SK-N-SH (cell line): ENCODE data around the gene PRSS8. TPM values are rescaled to one million over a fixed set of nuclear protein-coding genes. Genes with fewer than 3 reads are reported as not detected.

Experiments
- CTCF ChIA-PET: fragments of 300-600, 350-600 bp; formaldehyde crosslinking; extraction: SDS; loops from one replicate; lab custom pipeline; 2021; lab: Yijun Ruan, JAX
- POLR2A ChIA-PET: fragments of 350-600 bp; sonication (Branson Sonifier 250); formaldehyde crosslinking; extraction: SDS; loops from one replicate; lab custom pipeline; 2020; ENCODE audit warnings: antibody characterized with exemption, inconsistent platforms; lab: Yijun Ruan, JAX
- DNase-seq: peaks from one replicate; pipeline ENCODE4 v3.0.0; 2012
- H2AFZ ChIP-seq: fragments of 200-600 bp; sonication (generic); 2 replicates; pipeline ENCODE4 v1.8.1; 2016; ENCODE audit warnings: antibody characterized with exemption, mild to moderate bottlenecking, low read depth
- H3F3A ChIP-seq: fragments of 200-600 bp; sonication (generic); replicated peaks from 2 replicates; pipeline ENCODE3; 2016; ENCODE audit warnings: antibody characterized with exemption, mild to moderate bottlenecking; ENCODE audit not compliant: insufficient read depth
- H3K27ac ChIP-seq, 2 experiments: fragments of 200-500 bp in 1 of 2; fragments of 200-600 bp in 1 of 2; sonication (Bioruptor generic) in 1 of 2; sonication (generic), shearing (Covaris generic) in 1 of 2; 2 replicates each; pipeline versions ENCODE4 v1.5.1 to v1.6.1; 2014 to 2016; ENCODE audit warnings: low read depth in 2 of 2, inconsistent platforms in 1 of 2, low read length in 1 of 2, mild to moderate bottlenecking in 1 of 2, mixed read lengths in 1 of 2
- H3K27me3 ChIP-seq: fragments of 200-600 bp; sonication (generic), shearing (Covaris generic); 2 replicates; pipeline ENCODE4 v1.6.1; 2016; ENCODE audit warnings: mixed run types; ENCODE audit not compliant: insufficient read depth
- H3K36me3 ChIP-seq, 2 experiments: fragments of 200-500 bp in 1 of 2; fragments of 200-600 bp in 1 of 2; sonication (Bioruptor generic) in 1 of 2; sonication (generic) in 1 of 2; replicated peaks in 1 of 2; 2 replicates each; pipeline versions ENCODE3 to v1.5.1; 2014 to 2016; ENCODE audit warnings: low read length in 1 of 2, mild to moderate bottlenecking in 1 of 2; ENCODE audit not compliant: insufficient read depth in 2 of 2, control insufficient read depth in 1 of 2
- H3K4me1 ChIP-seq, 2 experiments: fragments of 200-500 bp in 1 of 2; fragments of 200-600 bp in 1 of 2; sonication (Bioruptor generic) in 1 of 2; sonication (generic), shearing (Covaris generic) in 1 of 2; 2 replicates each; pipeline versions ENCODE4 v1.5.1 to v1.6.1; 2014 to 2016; ENCODE audit warnings: low read depth in 1 of 2, low read length in 1 of 2, mixed run types in 1 of 2; ENCODE audit not compliant: insufficient read depth in 2 of 2, control insufficient read depth in 1 of 2
- H3K4me2 ChIP-seq: fragments of 200-600 bp; sonication (generic), shearing (Covaris generic); 2 replicates; pipeline ENCODE4 v1.6.1; 2017; ENCODE audit warnings: mixed run types
- H3K4me3 ChIP-seq, 2 experiments: fragments of 200-500 bp in 1 of 2; fragments of 200-600 bp in 1 of 2; sonication (Bioruptor generic) in 1 of 2; sonication (generic), shearing (Covaris generic) in 1 of 2; 2 replicates each; pipeline versions ENCODE4 v1.5.1 to v1.8.1; 2014 to 2016; ENCODE audit warnings: low read depth in 2 of 2, inconsistent platforms in 1 of 2, low read length in 1 of 2, mild to moderate bottlenecking in 1 of 2, mixed read lengths in 1 of 2, moderate library complexity in 1 of 2
- H3K79me2 ChIP-seq: fragments of 200-600 bp; sonication (generic); 2 replicates; pipeline ENCODE4 v1.8.1; 2017; ENCODE audit warnings: mild to moderate bottlenecking; ENCODE audit not compliant: insufficient read depth
- H3K9ac ChIP-seq: fragments of 200-600 bp; sonication (generic); 2 replicates; pipeline ENCODE4 v1.6.1; 2017; ENCODE audit warnings: mixed run types
- H3K9me2 ChIP-seq: fragments of 200-600 bp; sonication (generic); 2 replicates; pipeline ENCODE4 v1.6.1; 2017; ENCODE audit warnings: mixed run types
- H3K9me3 ChIP-seq: fragments of 200-600 bp; sonication (generic); 2 replicates; pipeline ENCODE4 v1.6.1; 2017; ENCODE audit warnings: mixed run types, mild to moderate bottlenecking, moderate library complexity
- H4K20me1 ChIP-seq: fragments of 200-600 bp; sonication (generic); 2 replicates; pipeline ENCODE4 v1.6.1; 2017; ENCODE audit warnings: mild to moderate bottlenecking, mixed run types; ENCODE audit not compliant: insufficient read depth
- CHD2 ChIP-seq: fragments of 150-350 bp; IDR thresholded peaks from 2 replicates; pipeline ENCODE4 v1.6.1; 2018; ENCODE audit warnings: low read length; ENCODE audit not compliant: partially characterized antibody
- EP300 ChIP-seq, 2 experiments: IDR thresholded peaks; 2 replicates each; pipeline versions ENCODE4 v1.4.0 to v1.6.1; 2012; ENCODE audit warnings: borderline replicate concordance in 1 of 2, low read depth in 1 of 2, low read length in 1 of 2
- FOXJ3 ChIP-seq: sonication (generic); formaldehyde crosslinking; IDR thresholded peaks from 2 replicates; pipeline ENCODE4 v1.5.1; 2020; ENCODE audit warnings: mild to moderate bottlenecking, missing genetic modification reagents
- GATA2 ChIP-seq: sonication (generic); formaldehyde crosslinking; IDR thresholded peaks from 2 replicates; pipeline ENCODE4 v1.5.0; 2020; ENCODE audit warnings: mild to moderate bottlenecking, missing genetic modification reagents
- JUND ChIP-seq: IDR thresholded peaks from 2 replicates; pipeline ENCODE4 v1.4.0; 2012
- MEF2A ChIP-seq: IDR thresholded peaks from 2 replicates; pipeline ENCODE4 v1.4.0; 2012; ENCODE audit warnings: low read depth, borderline replicate concordance
- MXI1 ChIP-seq: IDR thresholded peaks from 2 replicates; pipeline ENCODE4 v1.6.1; 2012; ENCODE audit warnings: mild to moderate bottlenecking, low read depth, low read length, improper control_type of control experiment
- NFIC ChIP-seq: IDR thresholded peaks from 2 replicates; pipeline ENCODE4 v1.4.0; 2012; ENCODE audit warnings: borderline replicate concordance
- NRF1 ChIP-seq: IDR thresholded peaks from 2 replicates; pipeline ENCODE4 v1.6.1; 2012; ENCODE audit warnings: low read depth, mild to moderate bottlenecking, low read length
- POLR2AphosphoS5 ChIP-seq: IDR thresholded peaks from 2 replicates; pipeline ENCODE4 v1.6.1; 2012; ENCODE audit warnings: low read depth, low read length
- RCOR1 ChIP-seq: fragments of 150-350 bp; IDR thresholded peaks from 2 replicates; pipeline ENCODE4 v1.6.1; 2017; ENCODE audit warnings: antibody characterized with exemption, low read length
- SIN3A ChIP-seq: IDR thresholded peaks from 2 replicates; pipeline ENCODE4 v1.6.1; 2012; ENCODE audit warnings: low read depth, mild to moderate bottlenecking, low read length, moderate library complexity, borderline replicate concordance
- TAF1 ChIP-seq: IDR thresholded peaks from 2 replicates; pipeline ENCODE4 v1.6.1; 2012; ENCODE audit warnings: low read depth, mild to moderate bottlenecking, low read length, moderate library complexity, borderline replicate concordance
- TCF12 ChIP-seq: IDR thresholded peaks from 2 replicates; pipeline ENCODE4 v1.4.0; 2012
- TEAD4 ChIP-seq: IDR thresholded peaks from 2 replicates; pipeline ENCODE4 v1.4.0; 2012; ENCODE audit warnings: mild to moderate bottlenecking, borderline replicate concordance; ENCODE audit not compliant: insufficient read depth
- YY1 ChIP-seq: IDR thresholded peaks from 2 replicates; pipeline ENCODE4 v1.4.0; 2012; ENCODE audit warnings: low read depth, mild to moderate bottlenecking
- WGBS: methylation state at CpG from one replicate; pipeline ENCODE4 v1.1.6; 2017; ENCODE audit warnings: low lambda C conversion rate; 5-methylcytosine and 5-hydroxymethylcytosine counted together
- polyA plus RNA-seq, 3 experiments: library from polyadenylated mRNA; depleted of rRNA; stranded (reverse); fragments of >200 nt; gene quantifications; 2 replicates each; pipeline ENCODE4 v1.2.3, GENCODE V29; 2012
- TF ChIP-seq, protein P1 (sequence below): IDR thresholded peaks from 2 replicates; pipeline ENCODE4; 2012
- TF ChIP-seq, protein P2 (sequence below): IDR thresholded peaks from 2 replicates; pipeline ENCODE4 v1.6.1; 2012; ENCODE audit warnings: mild to moderate bottlenecking, low read depth, low read length, moderate library complexity

Gene PRSS8
- polyA plus RNA-seq, 1 of the 3 experiments (the other 2 are of a cell fraction) = 0.07 TPM

DNA sequence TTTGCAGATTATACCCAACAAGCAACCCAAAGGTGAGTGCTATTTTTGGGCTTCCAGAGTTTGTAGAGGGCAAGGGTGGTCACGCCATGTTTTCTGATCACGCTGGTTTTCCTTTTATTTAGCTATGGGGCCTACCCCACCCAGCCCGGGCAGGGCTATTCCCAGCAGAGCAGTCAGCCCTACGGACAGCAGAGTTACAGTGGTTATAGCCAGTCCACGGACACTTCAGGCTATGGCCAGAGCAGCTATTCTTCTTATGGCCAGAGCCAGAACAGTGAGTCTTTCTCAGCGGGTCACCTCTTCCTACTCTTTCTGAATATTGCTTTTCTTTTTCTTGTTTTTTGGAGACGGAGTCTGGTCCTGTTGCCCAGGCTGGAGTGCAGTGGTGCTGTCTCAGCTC, 46.9 kb upstream of the PRSS8 start (continued):
- TF ChIP-seq SIN3A (no peak), MXI1 (no peak), JUND (no peak)

DNA sequence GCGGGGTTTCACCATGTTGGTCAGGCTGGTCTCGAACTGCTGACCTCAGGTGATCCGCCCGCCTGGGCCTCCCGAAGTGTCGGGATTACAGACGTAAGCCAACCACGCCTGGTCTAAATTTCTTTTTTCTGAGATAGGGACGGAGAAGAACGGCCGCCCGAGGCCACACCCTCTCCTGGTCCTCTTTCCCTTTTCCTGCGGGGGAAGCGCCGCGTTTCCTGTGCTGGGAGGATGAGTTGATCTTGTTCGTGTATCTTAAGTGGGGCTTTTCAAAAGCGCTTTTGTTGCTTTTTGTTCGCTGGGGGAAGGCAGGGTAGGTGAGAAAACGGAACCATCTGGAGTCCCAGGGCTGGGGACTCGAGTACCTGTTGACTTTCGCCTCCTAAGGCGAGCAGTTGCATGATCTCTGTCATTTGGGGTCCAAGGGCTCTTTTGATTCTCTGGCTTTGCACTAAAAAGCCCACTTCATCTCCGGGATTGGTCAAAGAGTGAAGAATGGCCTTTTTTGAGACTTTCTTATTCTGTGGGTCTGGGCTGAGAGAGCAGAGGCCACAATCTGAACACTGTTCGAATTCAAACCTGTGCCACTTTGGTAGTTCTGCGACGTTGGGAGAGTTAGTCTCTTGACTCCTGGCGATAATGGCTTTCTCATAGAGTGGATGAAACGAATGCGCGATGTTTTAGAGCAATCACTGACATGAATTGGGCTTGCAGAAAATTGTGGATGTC, 45.7 kb upstream of the PRSS8 start:
- peaks cover 33 to 55% of the 10 kb centered on the region in 2 experiments for H3K36me3 ChIP-seq
- peak overlapping the region; percentile 77 to 99 for H3K4me3 ChIP-seq
- whole genome bisulfite sequencing = 2% methylated on average over 31 of the region's 31 CpGs
- no peak overlapping the region for H2AFZ ChIP-seq
- H3K9me3 ChIP-seq = no peaks in the 10 kb centered on the region
- peaks cover 9 to 15% of the 10 kb centered on the region in 2 experiments; a peak in 2 of 4 replicates for H3K4me1 ChIP-seq
- H3K27me3 ChIP-seq = no peaks in the 10 kb centered on the region
- POLR2A ChIA-PET = interaction anchor here (0.6 to 2.1 kb wide), 23 partner anchors 9 to 307 kb away, joined by 3 to 24 read pairs (median 4); partner anchors contain the start of genes ARMC5, HSD3B7, KAT8 and PYDC1
- no peaks in the 10 kb centered on the region for H3K9me2 ChIP-seq
- H3K9ac ChIP-seq = peak overlapping the region; percentile 100
- H3F3A ChIP-seq = peaks cover 17% of the 10 kb centered on the region
- peak overlapping the region; percentile 60 to 95 for H3K27ac ChIP-seq
- H3K4me2 ChIP-seq = peak overlapping the region; percentile 92
- TF ChIP-seq SIN3A = no peak
- TF ChIP-seq NFIC = no peak
- TF ChIP-seq, all 33 proteins: peak for 0
- CTCF ChIA-PET = interaction anchor here (1.2 kb wide), 1 partner anchor 39 kb away, joined by 5 read pairs; no protein-coding TSS in a partner anchor
- H3K79me2 ChIP-seq = peaks cover 70% of the 10 kb centered on the region
- H4K20me1 ChIP-seq = peaks cover 58% of the 10 kb centered on the region
- DNase-seq = no peak

DNA sequence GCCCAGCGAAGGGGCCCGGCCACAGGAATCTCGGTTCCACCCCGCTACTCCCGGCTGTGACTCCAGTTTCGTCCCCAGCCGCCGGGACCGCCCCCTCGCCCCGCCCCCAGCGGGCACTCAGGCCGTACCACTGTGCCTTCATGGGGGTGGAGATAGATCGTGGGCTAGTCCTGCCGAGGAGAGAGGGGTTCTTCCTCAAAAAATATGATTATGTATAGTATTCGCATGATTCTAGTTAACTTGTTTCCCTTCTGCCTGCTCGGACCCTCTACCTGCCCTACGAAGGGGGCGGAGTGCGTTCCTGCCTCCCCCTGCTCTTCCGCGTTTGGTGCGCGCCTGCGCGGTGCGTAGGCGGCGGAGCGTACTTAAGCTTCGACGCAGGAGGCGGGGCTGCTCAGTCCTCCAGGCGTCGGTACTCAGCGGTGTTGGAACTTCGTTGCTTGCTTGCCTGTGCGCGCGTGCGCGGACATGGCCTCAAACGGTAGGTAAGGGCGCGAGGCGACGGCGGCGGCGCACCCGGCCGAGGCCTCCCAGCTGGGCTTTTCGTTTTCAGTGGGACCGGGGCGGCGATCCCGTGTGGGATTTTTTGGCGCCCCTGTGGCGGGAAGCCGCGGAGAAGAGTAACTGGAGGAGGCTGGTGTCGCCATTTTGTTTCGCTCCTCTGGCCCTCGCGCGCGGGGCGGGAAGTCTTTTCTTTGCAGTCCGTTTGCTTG, 44.4 kb upstream of the PRSS8 start, which contains the start of gene FUS:
FUS (plus strand) TSS at position 393 of the 713 bp plus-strand sequence; CDS start at position 469, 76 bp downstream.
- peaks cover 44% of the 10 kb centered on the region for H4K20me1 ChIP-seq
- peak; percentile 99 for DNase-seq
- TF ChIP-seq JUND = peak; percentile 50; the same call in 1 of the 2 replicates
- peak; percentile 65; the same call in 1 of the 2 replicates for TF ChIP-seq FOXJ3
- TF ChIP-seq NFIC = no peak
- TF ChIP-seq TCF12 = peak; percentile 18; the same call in 1 of the 2 replicates
- TF ChIP-seq MEF2A = no peak
- peak; percentile 100 for TF ChIP-seq TAF1
- TF ChIP-seq POLR2AphosphoS5 = peak; percentile 99
- TF ChIP-seq NRF1 = peak; percentile 69; the same call in 1 of the 2 replicates
- no peak for TF ChIP-seq TEAD4
- TF ChIP-seq RCOR1 = no peak
- TF ChIP-seq SIN3A = peak; percentile 88; the same call in 1 of the 2 replicates
- TF ChIP-seq CHD2 = peak; percentile 59
- peak in 1 of 2 experiments; percentile 53; a peak in 1 of 4 replicates for TF ChIP-seq EP300 (IDR thresholded peaks at IDR 0.05; ENCODE audit: borderline replicate concordance in 1 of 2, low read depth in 1 of 2, low read length in 1 of 2)
- TF ChIP-seq, protein P1, sequence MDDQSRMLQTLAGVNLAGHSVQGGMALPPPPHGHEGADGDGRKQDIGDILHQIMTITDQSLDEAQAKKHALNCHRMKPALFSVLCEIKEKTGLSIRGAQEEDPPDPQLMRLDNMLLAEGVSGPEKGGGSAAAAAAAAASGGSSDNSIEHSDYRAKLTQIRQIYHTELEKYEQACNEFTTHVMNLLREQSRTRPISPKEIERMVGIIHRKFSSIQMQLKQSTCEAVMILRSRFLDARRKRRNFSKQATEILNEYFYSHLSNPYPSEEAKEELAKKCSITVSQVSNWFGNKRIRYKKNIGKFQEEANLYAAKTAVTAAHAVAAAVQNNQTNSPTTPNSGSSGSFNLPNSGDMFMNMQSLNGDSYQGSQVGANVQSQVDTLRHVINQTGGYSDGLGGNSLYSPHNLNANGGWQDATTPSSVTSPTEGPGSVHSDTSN = peak; percentile 3; the same call in 1 of the 2 replicates
- peak; percentile 91 for TF ChIP-seq YY1
- no peak for TF ChIP-seq GATA2
- TF ChIP-seq, protein P2, sequence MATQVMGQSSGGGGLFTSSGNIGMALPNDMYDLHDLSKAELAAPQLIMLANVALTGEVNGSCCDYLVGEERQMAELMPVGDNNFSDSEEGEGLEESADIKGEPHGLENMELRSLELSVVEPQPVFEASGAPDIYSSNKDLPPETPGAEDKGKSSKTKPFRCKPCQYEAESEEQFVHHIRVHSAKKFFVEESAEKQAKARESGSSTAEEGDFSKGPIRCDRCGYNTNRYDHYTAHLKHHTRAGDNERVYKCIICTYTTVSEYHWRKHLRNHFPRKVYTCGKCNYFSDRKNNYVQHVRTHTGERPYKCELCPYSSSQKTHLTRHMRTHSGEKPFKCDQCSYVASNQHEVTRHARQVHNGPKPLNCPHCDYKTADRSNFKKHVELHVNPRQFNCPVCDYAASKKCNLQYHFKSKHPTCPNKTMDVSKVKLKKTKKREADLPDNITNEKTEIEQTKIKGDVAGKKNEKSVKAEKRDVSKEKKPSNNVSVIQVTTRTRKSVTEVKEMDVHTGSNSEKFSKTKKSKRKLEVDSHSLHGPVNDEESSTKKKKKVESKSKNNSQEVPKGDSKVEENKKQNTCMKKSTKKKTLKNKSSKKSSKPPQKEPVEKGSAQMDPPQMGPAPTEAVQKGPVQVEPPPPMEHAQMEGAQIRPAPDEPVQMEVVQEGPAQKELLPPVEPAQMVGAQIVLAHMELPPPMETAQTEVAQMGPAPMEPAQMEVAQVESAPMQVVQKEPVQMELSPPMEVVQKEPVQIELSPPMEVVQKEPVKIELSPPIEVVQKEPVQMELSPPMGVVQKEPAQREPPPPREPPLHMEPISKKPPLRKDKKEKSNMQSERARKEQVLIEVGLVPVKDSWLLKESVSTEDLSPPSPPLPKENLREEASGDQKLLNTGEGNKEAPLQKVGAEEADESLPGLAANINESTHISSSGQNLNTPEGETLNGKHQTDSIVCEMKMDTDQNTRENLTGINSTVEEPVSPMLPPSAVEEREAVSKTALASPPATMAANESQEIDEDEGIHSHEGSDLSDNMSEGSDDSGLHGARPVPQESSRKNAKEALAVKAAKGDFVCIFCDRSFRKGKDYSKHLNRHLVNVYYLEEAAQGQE = peak; percentile 83

More for the DNA sequence above, 44.4 kb upstream of the PRSS8 start, which contains the start of gene FUS:
- Histone ChIP-seq H3K9me3 (no peaks in the 10 kb centered on the region), H2AFZ (peak within 1 kb of the TSS; percentile 92), H3K36me3 (peaks cover 19 to 41% of the 10 kb centered on the region in 2 experiments), H3F3A (peaks cover 6% of the 10 kb centered on the region), H3K4me1 (peaks cover 9 to 15% of the 10 kb centered on the region in 2 experiments; a peak in 2 of 4 replicates), H3K27me3 (no peaks in the 10 kb centered on the region), H3K4me2 (peak within 1 kb of the TSS; percentile 92), H3K79me2 (peaks cover 57% of the 10 kb centered on the region), H3K4me3 (peak within 1 kb of the TSS; percentile 77 to 99), H3K9ac (peak within 1 kb of the TSS; percentile 100), H3K27ac (peak within 1 kb of the TSS; percentile 95), H3K9me2 (no peaks in the 10 kb centered on the region)
- ChIA-PET CTCF (interaction anchor here (0.9 to 1.2 kb wide), 3 partner anchors 38 to 280 kb away, joined by 3 to 5 read pairs (median 3); partner anchors contain the start of genes ARMC5 and HSD3B7), POLR2A (interaction anchor here (0.6 to 2.1 kb wide), 31 partner anchors 9 to 309 kb away, joined by 3 to 24 read pairs (median 5); partner anchors contain the start of genes ARMC5, HSD3B7, KAT8 and PRSS36)
- 1% methylated on average over 10 of the region's 69 CpGs for WGBS
